Right atrium auricular region (tissue), 2 donors: ENCODE data around the gene PTPRD. TPM values are rescaled to one million over a fixed set of nuclear protein-coding genes. Genes with fewer than 3 reads are reported as not detected.

Source experiments
- DNase-seq: peaks from one replicate; pipeline ENCODE4 v3.0.0-alpha.2; 2019; ENCODE audit warnings: low spot score
- H3K27ac ChIP-seq, 2 donors: fragments of 200-600 bp; sonication (generic); 1 replicate in 1 of 2; 2 replicates in 1 of 2; pipeline ENCODE4 v1.5.1; 2016 to 2019
- H3K27me3 ChIP-seq, 2 donors: fragments of 200-600 bp; sonication (generic); one replicate each; pipeline versions ENCODE4 v1.5.1 to v1.6.0; 2017 to 2019
- H3K36me3 ChIP-seq: fragments of 200-600 bp; sonication (generic); one replicate; pipeline ENCODE4 v1.5.1; 2016
- H3K4me1 ChIP-seq, 2 donors: fragments of 200-600 bp; sonication (generic); one replicate each; pipeline versions ENCODE4 v1.5.1 to v1.6.0; 2017 to 2019
- H3K4me3 ChIP-seq, 2 donors: fragments of 200-600 bp; sonication (generic); 1 replicate in 1 of 2; 2 replicates in 1 of 2; pipeline ENCODE4 v1.5.1; 2017 to 2019; ENCODE audit warnings: mild to moderate bottlenecking in 1 of 2, moderate library complexity in 1 of 2
- H3K9me3 ChIP-seq, 2 donors: fragments of 200-600 bp; sonication (generic); one replicate each; pipeline ENCODE4 v1.5.1; 2019
- CTCF ChIP-seq, 2 donors: fragments of 200-600 bp; sonication (generic); IDR thresholded peaks; one replicate each; pipeline ENCODE4 v1.5.1; 2019; ENCODE audit warnings: antibody characterized with exemption in 2 of 2
- total RNA-seq, 2 donors: library from RNA; depleted of rRNA; stranded (reverse); fragments of >200 nt; gene quantifications; one replicate each; pipeline ENCODE4 v1.1.0, GENCODE V29; 2016

Gene PTPRD
- total RNA-seq, 2 donors from 2014 or later: 5.5 to 6.6 TPM

DNA sequence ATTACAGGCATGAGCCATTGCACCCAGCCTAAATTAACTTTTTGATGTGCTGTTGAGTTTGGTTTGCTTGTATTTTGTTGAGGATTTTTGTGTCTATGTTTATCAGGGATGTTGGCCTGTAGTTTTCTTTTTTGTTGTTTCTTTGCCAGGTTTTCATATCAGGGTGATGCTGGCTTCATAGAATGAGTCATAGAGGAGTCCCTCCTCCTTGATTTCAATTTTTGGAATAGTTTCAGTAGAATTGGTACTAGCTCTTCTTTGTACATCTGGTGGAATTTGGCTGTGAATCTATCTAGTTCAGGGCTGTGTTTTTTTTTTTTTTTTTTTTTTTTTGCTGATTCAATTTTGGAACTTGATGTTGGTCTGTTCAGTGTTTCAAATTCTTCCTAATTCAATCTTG lies 1648.9 kb downstream of the PTPRD start:
- no peaks in the 10 kb centered on the region for H3K4me1 ChIP-seq
- H3K36me3 ChIP-seq: no peaks in the 10 kb centered on the region
- no peak overlapping the region for H3K4me3 ChIP-seq
- no peak for TF ChIP-seq CTCF (IDR thresholded peaks at IDR 0.05)
- H3K9me3 ChIP-seq: no peaks in the 10 kb centered on the region
- DNase-seq: no peak
- H3K27me3 ChIP-seq: no peaks in the 10 kb centered on the region
- no peak overlapping the region for H3K27ac ChIP-seq

- no peaks in the 10 kb centered on the region for H3K9me3 ChIP-seq
- no peaks in the 10 kb centered on the region for H3K4me1 ChIP-seq
- DNase-seq: no peak
- H3K27me3 ChIP-seq: no peaks in the 10 kb centered on the region
- H3K4me3 ChIP-seq: no peak overlapping the region
- H3K36me3 ChIP-seq: no peaks in the 10 kb centered on the region
- TF ChIP-seq CTCF (IDR thresholded peaks at IDR 0.05): no peak
- peak overlapping the region in 1 of 2 donors; percentile 19 for H3K27ac ChIP-seq
Measured at GRCh38 chr9:8962084-8962483, 1650.7 kb downstream of the PTPRD start.

- Histone ChIP-seq H3K27ac (peak overlapping the region in 1 of 2 donors; percentile 19), H3K9me3 (no peaks in the 10 kb centered on the region), H3K4me3 (no peak overlapping the region), H3K36me3 (no peaks in the 10 kb centered on the region), H3K4me1 (no peaks in the 10 kb centered on the region), H3K27me3 (no peaks in the 10 kb centered on the region)
- no peak for TF ChIP-seq CTCF (IDR thresholded peaks at IDR 0.05)
- DNase-seq: peak; percentile 81
Measured at GRCh38 chr9:8961186-8961851, 1651.5 kb downstream of the PTPRD start.

GRCh38 chr9:8960254-8960653 lies 1652.5 kb downstream of the PTPRD start:
- no peak for TF ChIP-seq CTCF (IDR thresholded peaks at IDR 0.05)
- Histone ChIP-seq H3K27me3 (no peaks in the 10 kb centered on the region), H3K27ac (no peak overlapping the region), H3K4me1 (no peaks in the 10 kb centered on the region), H3K9me3 (no peaks in the 10 kb centered on the region), H3K4me3 (no peak overlapping the region), H3K36me3 (no peaks in the 10 kb centered on the region)
- no peak for DNase-seq

DNA sequence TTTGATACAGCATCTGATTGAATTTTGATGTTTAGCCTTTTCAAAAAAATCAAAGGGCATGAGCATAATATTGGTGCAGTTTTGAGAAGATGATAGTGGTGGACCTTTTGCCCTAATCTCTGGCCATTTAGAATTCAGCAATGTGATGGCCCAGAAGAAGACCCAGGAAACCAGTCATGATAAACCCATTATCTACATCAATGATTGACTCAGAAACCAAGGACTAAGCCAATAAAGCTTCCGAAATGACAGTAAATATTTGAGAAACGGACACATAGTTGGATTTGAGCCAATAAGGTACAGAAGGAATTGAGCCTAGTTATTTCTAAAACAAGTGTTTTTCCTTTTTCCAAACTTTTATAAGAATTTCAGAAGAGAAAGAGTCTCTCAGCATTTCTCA lies 1654.4 kb downstream of the PTPRD start:
- H3K4me3 ChIP-seq: no peak overlapping the region
- no peak for TF ChIP-seq CTCF (IDR thresholded peaks at IDR 0.05)
- DNase-seq: no peak
- H3K27me3 ChIP-seq: no peaks in the 10 kb centered on the region
- H3K36me3 ChIP-seq: no peaks in the 10 kb centered on the region
- H3K27ac ChIP-seq: no peak overlapping the region
- H3K9me3 ChIP-seq: no peaks in the 10 kb centered on the region
- no peaks in the 10 kb centered on the region for H3K4me1 ChIP-seq

DNA sequence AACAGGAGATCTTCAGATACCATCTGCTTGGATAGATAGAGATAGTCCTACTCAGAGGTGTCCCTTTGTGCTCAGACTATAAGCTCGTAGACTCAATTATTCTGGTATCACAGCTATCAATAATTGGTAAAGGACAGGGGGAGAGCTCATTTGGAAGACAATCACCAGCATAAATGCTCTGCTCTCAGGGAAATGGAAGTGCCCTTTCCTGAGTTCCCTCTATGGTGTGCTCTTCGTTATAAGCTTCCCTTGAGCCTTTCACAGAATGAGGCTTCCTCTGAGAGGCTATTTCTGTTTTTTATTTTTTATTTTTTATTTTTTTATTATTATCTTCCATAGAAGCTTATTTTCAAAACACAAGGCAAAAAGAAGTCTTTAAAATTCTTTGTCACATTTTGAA lies 1657.5 kb downstream of the PTPRD start:
- no peaks in the 10 kb centered on the region for H3K36me3 ChIP-seq
- DNase-seq: no peak
- H3K9me3 ChIP-seq: no peaks in the 10 kb centered on the region
- no peaks in the 10 kb centered on the region for H3K4me1 ChIP-seq
- H3K27me3 ChIP-seq: no peaks in the 10 kb centered on the region
- no peak overlapping the region for H3K27ac ChIP-seq
- TF ChIP-seq CTCF (IDR thresholded peaks at IDR 0.05): no peak
- no peak overlapping the region for H3K4me3 ChIP-seq
